ENCODE data around the gene CENPQ. TPM values are rescaled to one million over a fixed set of nuclear protein-coding genes. Genes with fewer than 3 reads are reported as not detected.
"Not testable (repeated sequence)": the region's sequence is repeated elsewhere in the genome, so short reads cannot be mapped to it uniquely, and the experiment has no call there.

CENPQ gene
- total and polyA plus RNA-seq, 2 of the 13 experiments (the other 11 are each of a cell fraction or from before 2014, with no cell fraction given) = 9.1 to 20.1 TPM

DNA sequence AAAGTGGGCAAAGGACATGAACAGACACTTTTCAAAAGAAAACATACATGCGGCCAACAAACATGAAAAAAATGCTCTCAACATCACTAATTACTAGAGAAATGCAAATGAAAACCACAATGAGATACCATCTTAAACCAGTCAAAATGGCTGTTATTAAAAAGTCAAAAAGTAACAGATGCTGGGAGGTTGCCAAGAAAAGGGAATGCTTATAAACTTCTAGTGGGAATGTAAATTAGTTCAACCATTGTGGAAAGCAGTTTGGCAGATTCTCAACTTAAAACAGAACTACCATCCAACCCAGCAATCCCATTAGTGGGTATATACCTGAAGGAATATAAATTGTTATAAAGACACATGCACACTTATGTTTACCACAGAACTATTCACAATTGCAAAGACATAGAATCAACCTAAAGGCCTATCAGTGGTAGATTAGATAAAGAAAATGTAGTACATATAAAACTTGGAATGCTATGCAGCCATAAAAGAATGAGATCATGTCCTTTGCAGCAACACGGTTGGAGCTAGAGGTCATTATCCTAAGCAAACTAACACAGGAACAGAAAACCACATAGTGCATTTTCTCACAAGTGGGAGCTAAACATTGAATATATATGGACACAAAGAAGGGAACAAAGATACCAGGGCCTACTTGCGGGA, 16.3 kb downstream of the CENPQ start:
- Histone ChIP-seq H3K27ac (ENCODE audit: extremely low read length, insufficient read depth, low read length) (no peak overlapping the region), H3K79me2 (ENCODE audit: insufficient read depth, low read length) (no peaks in the 10 kb centered on the region), H3K4me1 (ENCODE audit: insufficient read depth, low read length) (no peaks in the 10 kb centered on the region), H2AFZ (ENCODE audit: low read length) (no peak overlapping the region), H3K4me2 (ENCODE audit: low read depth, low read length) (no peak overlapping the region), H3K36me3 (replicated peaks in 1 of 2; ENCODE audit: control insufficient read depth in 1 of 2, insufficient read depth in 2 of 2, low read length in 2 of 2) (peaks cover 1 to 5% of the 10 kb centered on the region in 2 experiments; a peak in 3 of 5 replicates), H4K20me1 (ENCODE audit: insufficient read depth, low read length) (no peaks in the 10 kb centered on the region), H3K4me3 (replicated peaks in 1 of 3; ENCODE audit: insufficient read depth in 1 of 3, low read depth in 2 of 3, low read length in 3 of 3) (no peak overlapping the region), H3K27me3 (ENCODE audit: control insufficient read depth in 1 of 2, insufficient read depth in 2 of 2, low read length in 2 of 2) (no peaks in the 10 kb centered on the region), H3K9me3 (ENCODE audit: low read length) (no peaks in the 10 kb centered on the region), H3K9ac (ENCODE audit: insufficient read depth, low read depth, low read length) (no peak overlapping the region)
- no peak for TF ChIP-seq RCOR2 (CRISPR knock-in tag; IDR thresholded peaks at IDR 0.05)
- POLR2A ChIA-PET = no interaction called here
- DNase-seq (ENCODE audit: low spot score) (no peak), FAIRE-seq (no peak), ATAC-seq (no peak)
- 95% methylated on average over 3 of the region's 3 CpGs for WGBS (ENCODE audit: low lambda C conversion rate)
- intact Hi-C loops (cut with micrococcal nuclease; ENCODE audit: unreplicated experiment) (no loop called here), in situ Hi-C loops (cut with HindIII; ENCODE audit: extremely low pct_ligation_motif_present, low pct_unique_long_range_greater_than_20kb) (no loop called here)
- CTCF ChIA-PET (ENCODE audit: low intra/inter-chr PET ratio, low total read pairs) = no interaction called here
- BruUV-seq (replicated peaks) = no TSS peak

- WGBS (ENCODE audit: low lambda C conversion rate) = 99% methylated on average over 20 of the region's 22 CpGs
Measured at GRCh38 chr6:49481846-49482245, 18.7 kb downstream of the CENPQ start.

DNA sequence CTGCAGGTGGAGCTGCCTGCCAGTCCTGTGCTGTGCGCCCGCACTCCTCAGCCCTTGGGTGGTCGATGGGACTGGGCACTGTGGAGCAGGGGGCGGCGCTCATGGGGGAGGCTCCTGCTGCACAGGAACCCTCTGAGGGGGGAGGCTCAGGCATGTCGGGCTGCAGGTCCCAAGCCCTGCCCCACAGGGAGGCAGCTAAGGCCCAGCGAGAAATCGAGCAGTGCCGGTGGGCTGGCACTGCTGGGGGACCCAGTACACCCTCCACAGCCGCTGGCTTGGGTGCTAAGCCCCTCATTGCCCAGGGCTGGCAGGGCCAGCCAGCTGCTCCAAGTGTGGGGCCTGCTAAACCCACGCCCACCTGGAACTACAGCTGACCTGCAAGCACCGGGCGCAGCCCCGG, 20.2 kb downstream of the CENPQ start:
- H3K9me3 ChIP-seq (ENCODE audit: low read length); DNase-seq (ENCODE audit: low spot score); H3K4me3 ChIP-seq (replicated peaks in 1 of 3; ENCODE audit: insufficient read depth in 1 of 3, low read depth in 2 of 3, low read length in 3 of 3); H3K4me2 ChIP-seq (ENCODE audit: low read depth, low read length); H3K27me3 ChIP-seq (ENCODE audit: control insufficient read depth in 1 of 2, insufficient read depth in 2 of 2, low read length in 2 of 2); H3K79me2 ChIP-seq (ENCODE audit: insufficient read depth, low read length); in situ Hi-C loops (cut with HindIII; ENCODE audit: extremely low pct_ligation_motif_present, low pct_unique_long_range_greater_than_20kb); POLR2A ChIA-PET; intact Hi-C loops (cut with micrococcal nuclease; ENCODE audit: unreplicated experiment); H4K20me1 ChIP-seq (ENCODE audit: insufficient read depth, low read length); H2AFZ ChIP-seq (ENCODE audit: low read length); H3K9ac ChIP-seq (ENCODE audit: insufficient read depth, low read depth, low read length); BruUV-seq (replicated peaks); ATAC-seq; FAIRE-seq; CTCF ChIA-PET (ENCODE audit: low intra/inter-chr PET ratio, low total read pairs); H3K27ac ChIP-seq (ENCODE audit: extremely low read length, insufficient read depth, low read length); H3K4me1 ChIP-seq (ENCODE audit: insufficient read depth, low read length): not testable (repeated sequence)
- 85% methylated on average over 8 of the region's 14 CpGs for WGBS (ENCODE audit: low lambda C conversion rate)
- peaks cover 5 to 15% of the 10 kb centered on the region in 2 experiments; a peak in 4 of 5 replicates for H3K36me3 ChIP-seq (replicated peaks in 1 of 2; ENCODE audit: control insufficient read depth in 1 of 2, insufficient read depth in 2 of 2, low read length in 2 of 2)

More at GRCh38 chr6:49481846-49482245, 18.7 kb downstream of the CENPQ start:
- H2AFZ ChIP-seq (ENCODE audit: low read length); BruUV-seq (replicated peaks); CTCF ChIA-PET (ENCODE audit: low intra/inter-chr PET ratio, low total read pairs); H4K20me1 ChIP-seq (ENCODE audit: insufficient read depth, low read length); H3K9ac ChIP-seq (ENCODE audit: insufficient read depth, low read depth, low read length); H3K27me3 ChIP-seq (ENCODE audit: control insufficient read depth in 1 of 2, insufficient read depth in 2 of 2, low read length in 2 of 2); in situ Hi-C loops (cut with HindIII; ENCODE audit: extremely low pct_ligation_motif_present, low pct_unique_long_range_greater_than_20kb); H3K4me2 ChIP-seq (ENCODE audit: low read depth, low read length); DNase-seq (ENCODE audit: low spot score); H3K27ac ChIP-seq (ENCODE audit: extremely low read length, insufficient read depth, low read length); H3K4me3 ChIP-seq (replicated peaks in 1 of 3; ENCODE audit: insufficient read depth in 1 of 3, low read depth in 2 of 3, low read length in 3 of 3); FAIRE-seq; H3K79me2 ChIP-seq (ENCODE audit: insufficient read depth, low read length); POLR2A ChIA-PET; intact Hi-C loops (cut with micrococcal nuclease; ENCODE audit: unreplicated experiment); H3K4me1 ChIP-seq (ENCODE audit: insufficient read depth, low read length); ATAC-seq; H3K9me3 ChIP-seq (ENCODE audit: low read length): not testable (repeated sequence)
- peaks cover 5 to 14% of the 10 kb centered on the region in 2 experiments; a peak in 4 of 5 replicates for H3K36me3 ChIP-seq (replicated peaks in 1 of 2; ENCODE audit: control insufficient read depth in 1 of 2, insufficient read depth in 2 of 2, low read length in 2 of 2)
